Fibroblast of lung (primary cell): Measurements from ENCODE around the gene FGF2. TPM values are rescaled to one million over a fixed set of nuclear protein-coding genes. Genes with fewer than 3 reads are reported as not detected.
A peak's percentile ranks its signal among the peaks of the same experiment; 100 is the strongest.

Experiments
- DNase-seq, 2 donors: peaks; one replicate each; pipeline versions ENCODE4 v3.0.0 to v3.0.0-alpha.2; 2010; ENCODE audit warnings: low read depth in 2 of 2
- H2AFZ ChIP-seq: 2 replicates; pipeline ENCODE4 v1.5.1; 2012; ENCODE audit warnings: low read length, control low read depth, inconsistent platforms
- H3K27ac ChIP-seq: 2 replicates; pipeline ENCODE4 v1.5.1; 2011; ENCODE audit warnings: low read length, control low read depth; ENCODE audit not compliant: insufficient read depth
- H3K27me3 ChIP-seq: 2 replicates; pipeline ENCODE4 v1.5.1; 2011; ENCODE audit warnings: mild to moderate bottlenecking, low read length; ENCODE audit not compliant: control insufficient read depth, insufficient read depth
- H3K36me3 ChIP-seq: 2 replicates; pipeline ENCODE4 v1.5.1; 2011; ENCODE audit warnings: low read length; ENCODE audit not compliant: control insufficient read depth, insufficient read depth
- H3K4me1 ChIP-seq: 2 replicates; pipeline ENCODE4 v1.5.1; 2011; ENCODE audit warnings: low read length; ENCODE audit not compliant: control insufficient read depth, insufficient read depth; ENCODE audit errors: extremely low read depth
- H3K4me2 ChIP-seq: 2 replicates; pipeline ENCODE4 v1.5.1; 2011; ENCODE audit warnings: low read length, control low read depth; ENCODE audit not compliant: insufficient read depth; ENCODE audit errors: extremely low read depth
- H3K4me3 ChIP-seq, 4 experiments: fragments of 200-600 bp in 1 of 4; sonication (generic) in 1 of 4; replicated peaks in 1 of 4; 2 replicates each; pipeline ENCODE4 v1.5.1; 2011 to 2016; ENCODE audit warnings: low read length in 4 of 4, low read depth in 3 of 4, mild to moderate bottlenecking in 3 of 4, control low read depth in 2 of 4, inconsistent platforms in 1 of 4, mixed read lengths in 1 of 4; ENCODE audit not compliant: insufficient read depth in 1 of 4; ENCODE audit errors: control extremely low read depth in 1 of 4
- H3K79me2 ChIP-seq: 2 replicates; pipeline ENCODE4 v1.5.1; 2012; ENCODE audit warnings: mild to moderate bottlenecking, low read length, inconsistent platforms; ENCODE audit not compliant: control insufficient read depth, insufficient read depth
- H3K9ac ChIP-seq: 2 replicates; pipeline ENCODE4 v1.5.1; 2011; ENCODE audit warnings: mild to moderate bottlenecking, low read length, control low read depth; ENCODE audit not compliant: insufficient read depth
- H3K9me3 ChIP-seq: 2 replicates; pipeline ENCODE4 v1.5.1; 2012; ENCODE audit warnings: low read depth, low read length; ENCODE audit not compliant: control insufficient read depth, insufficient read depth
- H4K20me1 ChIP-seq: 2 replicates; pipeline ENCODE4 v1.5.1; 2011; ENCODE audit warnings: low read length; ENCODE audit not compliant: control insufficient read depth, insufficient read depth; ENCODE audit errors: extremely low read depth
- CTCF ChIP-seq, 2 donors: IDR thresholded peaks in 1 of 2; conservative IDR thresholded peaks in 1 of 2; 1 replicate in 1 of 2; 2 replicates in 1 of 2; pipeline ENCODE4 v1.5.1; 2011 to 2012; ENCODE audit warnings: low read length in 2 of 2, control low read depth in 1 of 2, inconsistent platforms in 1 of 2, low read depth in 1 of 2, mild to moderate bottlenecking in 1 of 2
- EZH2 ChIP-seq: IDR thresholded peaks from 2 replicates; pipeline ENCODE4 v1.5.1; 2012; ENCODE audit warnings: low read length, control low read depth, mild to moderate bottlenecking; ENCODE audit errors: missing control alignments
- polyA plus RNA-seq, 2 donors: library from polyadenylated mRNA; depleted of rRNA in 1 of 2; stranded (reverse) in 1 of 2; unstranded in 1 of 2; fragments of >200 nt; gene quantifications; 2 replicates each; pipeline ENCODE4 v1.2.1, GENCODE V29; 2011 to 2012; ENCODE audit warnings: missing spikeins in 1 of 2
- total RNA-seq: library from RNA; depleted of rRNA; stranded (reverse); fragments of >200 nt; gene quantifications from 2 replicates; pipeline ENCODE4 v1.2.1, GENCODE V29; 2014

FGF2 gene
- total and polyA plus RNA-seq, 2 donors (not counting 1 experiment from before 2014, with no cell fraction given) = 38.5 to 98.3 TPM

GRCh38 chr4:122788935-122789334 lies 37.7 kb upstream of the FGF2 start:
- Histone ChIP-seq H3K36me3 (no peaks in the 10 kb centered on the region), H3K9ac (no peak overlapping the region), H3K4me1 (peaks cover 2% of the 10 kb centered on the region), H2AFZ (no peak overlapping the region), H4K20me1 (no peaks in the 10 kb centered on the region), H3K27ac (no peak overlapping the region), H3K4me2 (no peak overlapping the region), H3K79me2 (no peaks in the 10 kb centered on the region), H3K9me3 (no peaks in the 10 kb centered on the region), H3K4me3 (no peak overlapping the region), H3K27me3 (no peaks in the 10 kb centered on the region)
- TF ChIP-seq CTCF (conservative IDR thresholded peaks at IDR 0.05 in 1 of 2, IDR thresholded peaks at IDR 0.05 in 1 of 2; ENCODE audit: low read depth in 1 of 2, low read length in 2 of 2) (no peak), EZH2 (no peak)
- DNase-seq = no peak

- Histone ChIP-seq H3K4me1 (peaks cover 10% of the 10 kb centered on the region), H3K36me3 (no peaks in the 10 kb centered on the region), H3K9me3 (no peaks in the 10 kb centered on the region), H3K9ac (no peak overlapping the region), H4K20me1 (no peaks in the 10 kb centered on the region), H3K79me2 (no peaks in the 10 kb centered on the region), H3K27ac (no peak overlapping the region), H2AFZ (no peak overlapping the region), H3K4me3 (no peak overlapping the region), H3K4me2 (no peak overlapping the region), H3K27me3 (no peaks in the 10 kb centered on the region)
- DNase-seq = no peak
- TF ChIP-seq CTCF (conservative IDR thresholded peaks at IDR 0.05 in 1 of 2, IDR thresholded peaks at IDR 0.05 in 1 of 2; ENCODE audit: low read depth in 1 of 2, low read length in 2 of 2) (no peak), EZH2 (no peak)
These were observed 32.8 kb upstream of the FGF2 start for GRCh38 chr4:122793811-122794210.

GRCh38 chr4:122796801-122797404 lies 29.7 kb upstream of the FGF2 start:
- Histone ChIP-seq H3K4me2 (no peak overlapping the region), H2AFZ (no peak overlapping the region), H3K9me3 (no peaks in the 10 kb centered on the region), H3K79me2 (no peaks in the 10 kb centered on the region), H3K9ac (no peak overlapping the region), H3K36me3 (no peaks in the 10 kb centered on the region), H3K4me3 (no peak overlapping the region), H3K4me1 (peaks cover 10% of the 10 kb centered on the region), H4K20me1 (no peaks in the 10 kb centered on the region), H3K27me3 (no peaks in the 10 kb centered on the region), H3K27ac (peak overlapping the region; percentile 60)
- peak in 1 of 2 donors; percentile 19 for DNase-seq
- TF ChIP-seq EZH2 = no peak
- TF ChIP-seq CTCF (conservative IDR thresholded peaks at IDR 0.05 in 1 of 2, IDR thresholded peaks at IDR 0.05 in 1 of 2; ENCODE audit: low read depth in 1 of 2, low read length in 2 of 2) = no peak
